ENCODE data around the gene SLC22A5. TPM values are rescaled to one million over a fixed set of nuclear protein-coding genes. Genes with fewer than 3 reads are reported as not detected.

The SLC22A5 gene
- total RNA-seq, result 10 to 100 TPM; 10.3 to 36.8 (median 12.5) TPM
- polyA plus RNA-seq, result 10 to 100 TPM; 21.2 to 21.8 TPM
- long read RNA-seq, donor 1, transcript SLC22A5-201 (10 exons, 3,237 nt), result major isoform, 26 of 38 reads
- long read RNA-seq, donor 1, partial matches to known transcripts, result 3 of 38 reads
- long read RNA-seq, donor 1, other reads (novel, unspliced or antisense), result 7 of 38 reads
- long read RNA-seq, donor 2, transcript SLC22A5-201 (10 exons, 3,237 nt), result major isoform, 7 of 9 reads
- long read RNA-seq, donor 2, partial matches to known transcripts, result 0 of 9 reads
- long read RNA-seq, donor 2, other reads (novel, unspliced or antisense), result 1 of 9 reads
- long read RNA-seq, donor 3, transcript SLC22A5-201 (10 exons, 3,237 nt), result major isoform, 89 of 140 reads
- long read RNA-seq, donor 3, transcript SLC22A5-203 (11 exons, 1,746 nt), result minor isoform, 6 of 140 reads
- long read RNA-seq, donor 3, partial matches to known transcripts, result 9 of 140 reads
- long read RNA-seq, donor 3, other reads (novel, unspliced or antisense), result 33 of 140 reads

DNA sequence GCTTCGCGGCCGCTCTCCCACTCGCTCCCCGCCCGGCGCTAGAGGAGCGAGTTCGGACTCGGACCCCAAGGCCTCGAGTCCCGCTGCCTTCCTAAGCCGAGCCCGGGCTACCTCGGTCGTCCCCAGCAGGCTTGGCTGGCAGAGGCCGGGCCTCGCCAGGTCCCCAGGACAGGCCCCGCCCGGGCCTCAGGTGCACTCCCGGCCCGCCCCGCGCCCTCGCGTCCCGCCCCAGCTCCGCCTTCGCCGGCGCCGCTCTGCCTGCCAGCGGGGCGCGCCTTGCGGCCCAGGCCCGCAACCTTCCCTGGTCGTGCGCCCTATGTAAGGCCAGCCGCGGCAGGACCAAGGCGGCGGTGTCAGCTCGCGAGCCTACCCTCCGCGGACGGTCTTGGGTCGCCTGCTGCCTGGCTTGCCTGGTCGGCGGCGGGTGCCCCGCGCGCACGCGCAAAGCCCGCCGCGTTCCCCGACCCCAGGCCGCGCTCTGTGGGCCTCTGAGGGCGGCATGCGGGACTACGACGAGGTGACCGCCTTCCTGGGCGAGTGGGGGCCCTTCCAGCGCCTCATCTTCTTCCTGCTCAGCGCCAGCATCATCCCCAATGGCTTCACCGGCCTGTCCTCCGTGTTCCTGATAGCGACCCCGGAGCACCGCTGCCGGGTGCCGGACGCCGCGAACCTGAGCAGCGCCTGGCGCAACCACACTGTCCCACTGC, at the start of gene SLC22A5:
Gene SLC22A5 (plus strand): TSS at position 237 of the 707 bp plus-strand sequence. CDS start 263 bp downstream, at position 500.
- H3K9me3 ChIP-seq, result no peaks in the 10 kb centered on the region
- WGBS, 2 donors, result 0 to 2% methylated on average over 79 to 83 of the region's 83 CpGs
- no peaks in the 10 kb centered on the region for H3K36me3 ChIP-seq
- ATAC-seq (peak; percentile 81 to 87 (median 86)), DNase-seq (peak in 1 of 2 donors; percentile 73)
- H3K4me1 ChIP-seq, result peaks cover 3 to 55% (median 21%) of the 10 kb centered on the region in 9 donors
- no peaks in the 10 kb centered on the region for H3K27me3 ChIP-seq
- TF ChIP-seq, protein P1, sequence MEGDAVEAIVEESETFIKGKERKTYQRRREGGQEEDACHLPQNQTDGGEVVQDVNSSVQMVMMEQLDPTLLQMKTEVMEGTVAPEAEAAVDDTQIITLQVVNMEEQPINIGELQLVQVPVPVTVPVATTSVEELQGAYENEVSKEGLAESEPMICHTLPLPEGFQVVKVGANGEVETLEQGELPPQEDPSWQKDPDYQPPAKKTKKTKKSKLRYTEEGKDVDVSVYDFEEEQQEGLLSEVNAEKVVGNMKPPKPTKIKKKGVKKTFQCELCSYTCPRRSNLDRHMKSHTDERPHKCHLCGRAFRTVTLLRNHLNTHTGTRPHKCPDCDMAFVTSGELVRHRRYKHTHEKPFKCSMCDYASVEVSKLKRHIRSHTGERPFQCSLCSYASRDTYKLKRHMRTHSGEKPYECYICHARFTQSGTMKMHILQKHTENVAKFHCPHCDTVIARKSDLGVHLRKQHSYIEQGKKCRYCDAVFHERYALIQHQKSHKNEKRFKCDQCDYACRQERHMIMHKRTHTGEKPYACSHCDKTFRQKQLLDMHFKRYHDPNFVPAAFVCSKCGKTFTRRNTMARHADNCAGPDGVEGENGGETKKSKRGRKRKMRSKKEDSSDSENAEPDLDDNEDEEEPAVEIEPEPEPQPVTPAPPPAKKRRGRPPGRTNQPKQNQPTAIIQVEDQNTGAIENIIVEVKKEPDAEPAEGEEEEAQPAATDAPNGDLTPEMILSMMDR (IDR thresholded peaks at IDR 0.05), result no peak
- intact Hi-C loops (cut with DNase I), result loop anchor here in 8 of 10 donors (2.0 to 10.0 kb wide), 6 partner anchors 77 to 455 kb away; partner anchors contain the start of gene SLC22A4 (in 3 of the 8)
- H3K4me3 ChIP-seq, result peak within 1 kb of the TSS; percentile 51 to 82 (median 72)
- H3K27ac ChIP-seq, result peak within 1 kb of the TSS; percentile 70 to 92 (median 90)

GRCh38 chr5:132319975-132320374, 49.5 kb upstream of the SLC22A5 start:
- H3K36me3 ChIP-seq, result peaks cover 0 to 37% (median 0%) of the 10 kb centered on the region in 9 donors
- TF ChIP-seq, protein P1 (IDR thresholded peaks at IDR 0.05), result no peak
- H3K4me3 ChIP-seq, result no peak overlapping the region
- DNase-seq (no peak), ATAC-seq (peak in 3 of 8 donors; percentile 47 to 80 (median 67))
- H3K9me3 ChIP-seq, result no peaks in the 10 kb centered on the region
- peaks cover 0 to 36% (median 3%) of the 10 kb centered on the region in 9 donors for H3K4me1 ChIP-seq
- intact Hi-C loops (cut with DNase I), result no loop called here
- 96 to 100% methylated on average over 1 of the region's 1 CpG for WGBS, 2 donors
- peak overlapping the region in 4 of 10 donors; percentile 25 to 48 (median 40) for H3K27ac ChIP-seq
- H3K27me3 ChIP-seq, result no peaks in the 10 kb centered on the region

- Histone ChIP-seq H3K4me1 (peaks cover 0 to 36% (median 3%) of the 10 kb centered on the region in 9 donors), H3K4me3 (no peak overlapping the region), H3K9me3 (no peaks in the 10 kb centered on the region), H3K27me3 (no peaks in the 10 kb centered on the region), H3K27ac (peak overlapping the region in 2 of 10 donors; percentile 12 to 51), H3K36me3 (peaks cover 0 to 35% (median 0%) of the 10 kb centered on the region in 9 donors)
- TF ChIP-seq, protein P1 (IDR thresholded peaks at IDR 0.05), result no peak
- intact Hi-C loops (cut with DNase I), result no loop called here
- 76 to 81% methylated on average over 3 of the region's 3 CpGs for WGBS, 2 donors
- DNase-seq (no peak), ATAC-seq (peak in 6 of 8 donors; percentile 13 to 52 (median 26))
Measured at GRCh38 chr5:132321109-132321721, 48.3 kb upstream of the SLC22A5 start.

- Histone ChIP-seq H3K27me3 (no peaks in the 10 kb centered on the region), H3K9me3 (no peaks in the 10 kb centered on the region), H3K36me3 (peaks cover 0 to 37% (median 0%) of the 10 kb centered on the region in 9 donors), H3K4me3 (no peak overlapping the region), H3K4me1 (peaks cover 0 to 36% (median 3%) of the 10 kb centered on the region in 9 donors), H3K27ac (no peak overlapping the region)
- intact Hi-C loops (cut with DNase I), result no loop called here
- ATAC-seq (no peak), DNase-seq (no peak)
- TF ChIP-seq, protein P1 (IDR thresholded peaks at IDR 0.05), result no peak
- 62 to 72% methylated on average over 11 of the region's 11 CpGs for WGBS, 2 donors
Measured at GRCh38 chr5:132322266-132322665, 47.2 kb upstream of the SLC22A5 start.

All from heart right ventricle (tissue), 16 donors.